HuH-7.5 (cell line): ENCODE measurements around the gene NPHS2.
"Not testable (repeated sequence)": the region's sequence is repeated elsewhere in the genome, so short reads cannot be mapped to it uniquely, and the experiment has no call there.

Experiments used
- DNase-seq: peaks from one replicate; pipeline ENCODE4 v3.0.0; 2011; ENCODE audit warnings: low spot score

The NPHS2 gene

GRCh38 chr1:179547021-179547535, 28.7 kb downstream of the NPHS2 start:
- no peak for DNase-seq

GRCh38 chr1:179545321-179545720, 30.4 kb downstream of the NPHS2 start:
- DNase-seq = no peak

GRCh38 chr1:179541774-179542173, 34.0 kb downstream of the NPHS2 start:
- DNase-seq = no peak

GRCh38 chr1:179530352-179530751, 45.4 kb downstream of the NPHS2 start:
- no peak for DNase-seq

GRCh38 chr1:179529482-179530195, 46.1 kb downstream of the NPHS2 start:
- DNase-seq = no peak

- DNase-seq = not testable (repeated sequence)
These were observed 57.2 kb downstream of the NPHS2 start for GRCh38 chr1:179518544-179518943.

- DNase-seq = no peak
These were observed 58.6 kb downstream of the NPHS2 start for GRCh38 chr1:179516976-179517705.

- no peak for DNase-seq
These were observed 65.7 kb downstream of the NPHS2 start for GRCh38 chr1:179510038-179510437.

GRCh38 chr1:179509384-179509783, 66.4 kb downstream of the NPHS2 start:
- no peak for DNase-seq

- DNase-seq = no peak
These were observed 69.5 kb downstream of the NPHS2 start for GRCh38 chr1:179506199-179506598.
